ENCODE data around the gene AKAP8L. TPM values are rescaled to one million over a fixed set of nuclear protein-coding genes. Genes with fewer than 3 reads are reported as not detected.

The AKAP8L gene
- total and polyA plus RNA-seq, 12 donors: 45.2 to 140 (median 63.1) TPM

DNA sequence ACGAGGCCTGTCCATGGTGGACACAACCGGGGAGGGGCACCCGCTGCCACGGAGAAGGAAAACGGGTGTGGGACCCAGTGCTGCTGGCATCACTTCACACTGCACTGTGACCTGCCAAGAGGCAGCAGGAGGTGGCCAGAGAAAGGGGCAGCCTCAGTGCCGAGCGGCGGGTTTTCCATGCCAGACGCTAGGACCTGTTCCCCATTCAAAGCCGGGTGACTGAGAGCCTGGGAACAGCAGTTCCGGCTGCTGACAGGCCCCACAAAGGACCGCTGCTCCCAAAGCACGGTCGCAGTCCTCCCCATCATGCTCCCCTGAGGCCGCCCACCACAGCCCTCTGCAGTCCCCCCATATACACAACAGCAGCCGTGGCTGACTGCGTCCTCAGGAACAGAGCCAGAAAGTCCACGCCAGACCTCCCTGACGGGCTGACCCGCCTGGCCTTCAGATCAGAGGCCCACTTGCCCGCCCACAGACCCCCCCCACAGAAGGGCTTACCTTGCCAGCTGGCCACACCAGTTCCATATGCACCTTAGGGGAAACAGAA is 44.6 kb downstream of the AKAP8L start:
- peaks cover 34 to 71% (median 54%) of the 10 kb centered on the region in 9 donors for H3K4me1 ChIP-seq
- peaks cover 11 to 58% (median 38%) of the 10 kb centered on the region in 9 donors for H3K36me3 ChIP-seq
- no peak for TF ChIP-seq CTCF (IDR thresholded peaks at IDR 0.05)
- ATAC-seq (peak in 5 of 8 donors; percentile 1 to 20 (median 2)), DNase-seq (no peak)
- intact Hi-C loops (cut with DNase I): loop anchor here in 3 of 10 donors (5.0 to 10.0 kb wide), 3 partner anchors 42 to 181 kb away; partner anchors contain the start of gene BRD4 (in 1 of the 3)
- H3K27me3 ChIP-seq: no peaks in the 10 kb centered on the region
- H3K9me3 ChIP-seq: no peaks in the 10 kb centered on the region
- H3K4me3 ChIP-seq: peak overlapping the region in 7 of 10 donors; percentile 11 to 26 (median 16)
- H3K27ac ChIP-seq: peak overlapping the region; percentile 16 to 88 (median 68)
- WGBS, 2 donors: 45 to 62% methylated on average over 21 of the region's 21 CpGs

GRCh38 chr19:15373644-15374043 is 45.1 kb downstream of the AKAP8L start:
- 91% methylated on average over 22 of the region's 22 CpGs for WGBS, 2 donors
- DNase-seq (no peak), ATAC-seq (peak in 1 of 8 donors; percentile 2)
- Histone ChIP-seq H3K9me3 (no peaks in the 10 kb centered on the region), H3K27me3 (no peaks in the 10 kb centered on the region), H3K36me3 (peaks cover 11 to 63% (median 43%) of the 10 kb centered on the region in 9 donors), H3K4me3 (no peak overlapping the region), H3K4me1 (peaks cover 34 to 71% (median 54%) of the 10 kb centered on the region in 9 donors), H3K27ac (peak overlapping the region in 8 of 10 donors; percentile 59 to 88 (median 73))
- no peak for TF ChIP-seq CTCF (IDR thresholded peaks at IDR 0.05)
- intact Hi-C loops (cut with DNase I): loop anchor here in 3 of 10 donors (5.0 to 10.0 kb wide), 3 partner anchors 41 to 181 kb away; partner anchors contain the start of gene BRD4 (in 1 of the 3)

DNA sequence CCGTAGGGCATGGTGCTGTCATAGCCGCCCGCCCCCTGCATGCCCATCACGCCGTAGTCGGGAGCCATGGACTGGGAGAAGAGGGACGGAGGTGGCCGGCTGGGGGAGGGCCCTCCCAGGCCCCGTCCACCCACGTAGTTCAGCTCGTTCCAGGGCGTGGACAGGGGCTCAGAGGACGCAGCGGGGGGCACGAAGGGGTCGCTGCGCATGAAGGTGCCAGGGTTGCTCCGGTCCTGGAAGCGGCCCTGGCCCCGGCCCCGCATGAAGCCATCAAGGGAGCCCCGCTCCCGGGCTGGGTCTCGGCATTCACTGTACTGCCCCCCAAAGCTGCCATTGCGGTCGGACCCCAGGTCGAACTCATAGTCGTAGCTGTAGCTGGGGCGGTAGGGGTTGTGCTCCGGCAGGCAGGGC is 45.9 kb downstream of the AKAP8L start:
- ATAC-seq (no peak), DNase-seq (no peak)
- WGBS, 2 donors: 96% methylated on average over 30 of the region's 30 CpGs
- intact Hi-C loops (cut with DNase I): loop anchor here in 3 of 10 donors (5.0 to 10.0 kb wide), 3 partner anchors 41 to 182 kb away; partner anchors contain the start of gene BRD4 (in 1 of the 3)
- no peak for TF ChIP-seq CTCF (IDR thresholded peaks at IDR 0.05)
- Histone ChIP-seq H3K4me1 (peaks cover 34 to 74% (median 57%) of the 10 kb centered on the region in 9 donors), H3K27me3 (no peaks in the 10 kb centered on the region), H3K4me3 (no peak overlapping the region), H3K27ac (peak overlapping the region in 2 of 10 donors; percentile 14 to 85), H3K36me3 (peaks cover 11 to 70% (median 51%) of the 10 kb centered on the region in 9 donors), H3K9me3 (no peaks in the 10 kb centered on the region)

DNA sequence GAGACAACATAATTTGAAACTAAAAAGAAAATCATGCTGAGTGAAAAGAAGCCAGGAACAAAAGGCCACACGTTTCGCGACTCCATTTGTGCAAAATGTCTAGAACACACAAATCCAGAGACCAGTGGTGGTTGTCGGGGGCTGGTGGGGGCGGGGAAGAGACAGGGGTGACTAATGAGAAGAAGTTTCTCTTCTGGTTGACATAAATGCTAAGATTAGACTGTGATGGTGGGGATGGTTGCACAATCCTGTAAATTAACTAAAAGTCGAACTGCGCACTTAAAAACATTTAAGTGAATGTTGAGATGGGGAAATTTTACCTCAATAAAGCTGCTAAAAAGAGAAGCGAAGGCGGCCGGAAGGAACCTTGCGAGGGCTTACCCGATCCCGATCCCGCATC is 46.3 kb downstream of the AKAP8L start:
- TF ChIP-seq CTCF (IDR thresholded peaks at IDR 0.05): no peak
- WGBS, 2 donors: 95 to 97% methylated on average over 14 of the region's 14 CpGs
- H3K36me3 ChIP-seq: peaks cover 11 to 75% (median 55%) of the 10 kb centered on the region in 9 donors
- peaks cover 31 to 74% (median 57%) of the 10 kb centered on the region in 9 donors for H3K4me1 ChIP-seq
- no peaks in the 10 kb centered on the region for H3K27me3 ChIP-seq
- no peak overlapping the region for H3K4me3 ChIP-seq
- H3K27ac ChIP-seq: peak overlapping the region in 4 of 10 donors; percentile 21 to 61 (median 60)
- H3K9me3 ChIP-seq: no peaks in the 10 kb centered on the region
- intact Hi-C loops (cut with DNase I): loop anchor here in 3 of 10 donors (5.0 to 10.0 kb wide), 3 partner anchors 40 to 182 kb away; partner anchors contain the start of gene BRD4 (in 1 of the 3)
- ATAC-seq: no peak
- DNase-seq: no peak

Measured in heart right ventricle (tissue), 16 donors.